H1 (cell line): ENCODE results near the gene TPRN. TPM values are rescaled to one million over a fixed set of nuclear protein-coding genes. Genes with fewer than 3 reads are reported as not detected.

ENCODE experiments used
- GABPA ChIP-seq: IDR thresholded peaks from 2 replicates; pipeline ENCODE4 v1.6.1; 2011; ENCODE audit warnings: mild to moderate bottlenecking, low read length, moderate library complexity, borderline replicate concordance; ENCODE audit not compliant: insufficient read depth
- GTF2F1 ChIP-seq: IDR thresholded peaks from 2 replicates; pipeline ENCODE4 v1.6.1; 2012; ENCODE audit warnings: low read depth, low read length, improper control_type of control experiment, borderline replicate concordance
- KDM1A ChIP-seq: fragments of 200-600, 300-600 bp; sonication (generic); IDR thresholded peaks from 2 replicates; pipeline ENCODE4 v1.7.1; 2016; ENCODE audit warnings: mild to moderate bottlenecking, low read length, borderline replicate concordance
- KDM5A ChIP-seq: fragments of 200-600 bp; IDR thresholded peaks from 2 replicates; pipeline ENCODE4 v1.7.1; 2012; ENCODE audit warnings: mild to moderate bottlenecking, low read length, inconsistent platforms, mixed read lengths
- SIX5 ChIP-seq: IDR thresholded peaks from 2 replicates; pipeline ENCODE4 v1.6.1; 2011; ENCODE audit warnings: mild to moderate bottlenecking, low read depth, low read length
- polyA plus RNA-seq, 7 experiments: library from polyadenylated mRNA; depleted of rRNA in 3 of 7; stranded (reverse) in 5 of 7; unstranded in 2 of 7; fragments of >200 nt in 5 of 7; fragments of 200-250 nt in 2 of 7; gene quantifications; 1 replicate in 5 of 7; 2 replicates in 1 of 7; 4 replicates in 1 of 7; pipeline versions ENCODE4 v1.2.1 to v1.2.3, GENCODE V29; 2011 to 2013; ENCODE audit warnings: missing spikeins in 2 of 7, mixed read lengths in 2 of 7
- total RNA-seq: library from RNA; stranded (reverse); fragmentation: NEBNext Ultra II Directional; extraction: Animal tissue kit (Norgen Biotek cat#: 25700); gene quantifications from 2 replicates; pipeline ENCODE4 v1.2.1, GENCODE V29; 2021

Gene TPRN
- total and polyA plus RNA-seq, 2 of the 8 experiments (the other 6 are each of a cell fraction or from before 2014, with no cell fraction given): 9.7 to 23.2 TPM

DNA sequence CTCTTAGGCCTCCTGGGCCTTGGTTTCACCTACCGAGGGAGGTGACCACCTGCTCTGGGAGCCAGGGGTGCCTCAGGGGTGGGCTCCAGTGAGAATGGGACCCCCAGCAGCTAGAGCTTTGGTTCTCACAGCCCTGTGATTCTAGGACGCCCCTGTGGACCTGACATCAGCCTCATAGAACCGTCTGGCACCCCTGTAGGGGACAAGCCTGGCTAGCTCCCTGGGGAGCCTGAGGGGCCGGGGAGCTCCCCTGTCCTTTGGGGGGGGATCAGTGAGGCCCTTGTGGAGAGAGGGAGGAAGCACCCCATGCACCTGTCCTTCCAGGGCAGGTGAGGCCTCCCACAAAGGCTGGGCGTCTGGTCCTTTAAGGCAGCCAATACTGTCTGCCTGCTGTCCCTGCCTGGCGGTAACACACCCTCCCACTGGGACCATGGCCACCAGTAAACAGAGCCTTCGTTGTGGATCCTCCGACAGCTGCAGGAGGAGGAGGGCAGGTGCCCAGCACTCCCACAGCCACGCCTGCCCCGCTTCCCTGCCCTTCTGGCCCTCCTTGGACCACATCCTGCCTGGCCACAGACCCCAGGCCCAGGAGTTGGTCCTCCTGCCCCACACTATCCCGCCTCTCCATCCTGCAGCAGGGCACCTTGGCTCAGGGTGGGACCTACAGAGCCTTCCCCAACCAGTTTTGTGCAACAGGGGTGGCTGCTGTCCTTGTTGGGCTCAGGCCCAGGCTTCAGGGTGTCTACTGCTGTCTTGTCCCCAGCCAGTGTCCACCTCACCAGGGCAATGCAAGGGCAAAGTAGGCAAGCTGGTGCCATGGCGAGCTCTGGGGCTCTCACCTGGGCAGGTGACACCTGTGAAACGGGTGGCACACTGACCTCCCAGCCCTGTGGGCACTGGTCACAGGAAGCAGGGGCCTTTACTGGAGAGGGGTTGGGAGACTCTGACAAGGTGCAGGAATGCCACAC lies 37.5 kb upstream of the TPRN start (continued):
- no peak for TF ChIP-seq KDM1A
- no peak for TF ChIP-seq SIX5
- TF ChIP-seq GABPA: no peak
- no peak for TF ChIP-seq KDM5A
- no peak for TF ChIP-seq GTF2F1
